Ammon's horn (tissue), 1 donor: ENCODE measurements around the gene GRK5.
A peak's percentile ranks its signal among the peaks of the same experiment; 100 is the strongest.

Source experiments
- DNase-seq: peaks from one replicate; pipeline ENCODE4 v3.0.0-alpha.2; 2016; ENCODE audit warnings: low spot score

GRK5 gene

DNA sequence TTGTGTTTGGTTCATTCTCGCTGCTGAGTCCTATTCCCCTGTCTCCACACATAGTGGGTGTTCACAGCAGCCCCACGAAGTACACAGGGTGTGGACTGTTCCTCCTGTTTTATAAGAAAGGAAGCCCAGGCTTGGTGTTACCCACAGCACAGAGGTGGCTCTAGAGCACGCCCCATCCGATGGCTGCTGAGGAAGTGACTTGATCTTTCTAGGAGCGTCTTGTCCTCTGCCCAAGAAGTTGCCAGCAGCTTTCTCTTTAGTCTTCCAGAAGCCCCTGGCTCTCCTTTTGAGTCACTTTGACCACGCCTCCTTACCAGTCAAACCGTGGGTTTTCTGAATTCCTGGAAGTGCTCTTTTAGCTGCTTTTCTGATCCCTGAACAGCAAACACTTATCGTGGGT is 94.0 kb downstream of the GRK5 start:
- no peak for DNase-seq

DNA sequence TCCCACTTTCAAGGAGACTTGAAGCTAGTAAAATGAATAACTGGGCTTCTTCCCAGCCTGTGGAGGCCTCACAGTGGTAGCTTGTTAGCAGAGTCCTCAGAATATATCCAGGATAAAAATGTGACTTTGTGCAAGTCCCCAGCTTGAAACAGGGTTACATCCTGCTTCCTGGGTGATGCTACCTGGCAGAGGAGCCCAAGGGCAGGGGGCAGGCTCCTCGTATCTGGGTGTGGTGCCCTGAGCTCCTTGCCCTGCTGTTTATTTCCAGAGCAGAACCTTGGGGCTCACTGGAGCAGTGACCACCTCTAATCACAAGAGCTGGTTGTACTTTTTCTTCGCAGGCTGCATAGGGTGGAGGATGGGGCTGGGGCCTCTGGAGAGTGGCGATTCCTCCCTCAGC is 94.8 kb downstream of the GRK5 start:
- DNase-seq: no peak

DNA sequence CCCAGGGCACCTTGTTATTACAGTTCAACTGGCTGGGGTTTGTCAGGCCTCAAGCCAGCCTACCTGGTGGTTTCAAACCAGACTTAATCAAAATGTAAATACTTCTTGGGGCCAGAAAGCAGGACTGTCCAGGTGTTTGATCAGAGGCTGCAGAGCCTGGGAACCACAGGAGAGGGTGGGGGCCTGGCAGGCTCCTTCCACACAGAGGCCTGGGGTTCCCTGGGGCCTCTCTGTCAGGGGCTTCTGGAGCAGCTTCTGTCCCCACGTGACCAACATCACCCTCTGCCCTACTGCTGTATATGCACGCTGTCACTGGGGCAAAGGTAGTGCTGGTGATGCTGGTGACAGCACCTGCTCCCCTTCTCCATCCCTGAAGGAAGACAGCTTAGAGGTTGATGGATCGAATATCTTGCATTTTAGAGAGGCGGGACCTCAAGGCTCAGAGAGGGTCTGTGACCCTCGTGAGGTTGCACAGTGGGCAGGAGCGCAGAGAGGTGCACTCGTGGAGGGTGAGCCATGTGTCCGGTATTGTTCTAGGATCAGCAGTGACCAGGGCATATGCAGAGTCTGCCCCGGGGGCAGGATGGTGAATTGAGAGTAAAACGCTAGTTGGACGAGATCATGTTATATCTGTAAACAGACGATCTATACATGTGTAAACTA is 95.4 kb downstream of the GRK5 start:
- no peak for DNase-seq

DNA sequence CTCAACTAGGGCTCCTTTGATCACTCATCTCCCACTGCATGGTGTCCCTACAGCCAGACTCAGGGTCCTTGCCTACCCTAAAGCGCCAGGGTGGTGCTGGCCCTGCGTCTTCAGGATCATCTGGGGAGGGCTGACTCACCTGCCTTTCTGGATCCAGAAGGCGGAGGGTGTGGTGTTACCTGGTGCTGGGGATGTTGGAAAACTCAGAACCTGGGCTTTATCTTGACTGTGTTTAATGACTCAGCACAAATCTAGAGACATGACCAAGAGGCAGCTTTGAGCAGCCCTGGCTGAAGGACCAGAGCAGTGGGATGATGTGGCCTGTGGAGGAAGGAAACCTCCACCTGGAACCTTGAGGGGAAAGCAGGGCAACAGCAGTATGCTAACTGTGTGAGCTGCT is 96.5 kb downstream of the GRK5 start:
- DNase-seq: no peak

DNA sequence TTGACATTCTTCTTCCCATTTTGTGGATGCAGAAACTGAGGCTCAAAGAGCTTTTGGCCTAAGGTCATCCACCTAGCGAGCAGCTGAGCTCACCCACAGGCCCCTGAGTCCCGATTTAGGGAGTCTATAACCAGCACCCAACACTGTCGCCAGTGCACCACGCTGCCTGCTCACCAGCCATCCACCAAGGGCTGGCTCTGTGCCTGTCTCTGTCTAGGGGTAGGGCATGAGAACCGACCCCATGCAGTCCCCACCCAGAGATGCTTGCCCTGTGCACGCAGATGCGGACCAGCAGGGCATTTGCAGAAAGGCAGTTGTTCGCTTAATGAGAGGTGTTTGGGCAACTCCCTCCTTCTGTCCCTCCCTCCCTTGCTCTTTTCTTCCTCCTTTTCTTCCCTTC is 97.2 kb downstream of the GRK5 start:
- DNase-seq: no peak

DNA sequence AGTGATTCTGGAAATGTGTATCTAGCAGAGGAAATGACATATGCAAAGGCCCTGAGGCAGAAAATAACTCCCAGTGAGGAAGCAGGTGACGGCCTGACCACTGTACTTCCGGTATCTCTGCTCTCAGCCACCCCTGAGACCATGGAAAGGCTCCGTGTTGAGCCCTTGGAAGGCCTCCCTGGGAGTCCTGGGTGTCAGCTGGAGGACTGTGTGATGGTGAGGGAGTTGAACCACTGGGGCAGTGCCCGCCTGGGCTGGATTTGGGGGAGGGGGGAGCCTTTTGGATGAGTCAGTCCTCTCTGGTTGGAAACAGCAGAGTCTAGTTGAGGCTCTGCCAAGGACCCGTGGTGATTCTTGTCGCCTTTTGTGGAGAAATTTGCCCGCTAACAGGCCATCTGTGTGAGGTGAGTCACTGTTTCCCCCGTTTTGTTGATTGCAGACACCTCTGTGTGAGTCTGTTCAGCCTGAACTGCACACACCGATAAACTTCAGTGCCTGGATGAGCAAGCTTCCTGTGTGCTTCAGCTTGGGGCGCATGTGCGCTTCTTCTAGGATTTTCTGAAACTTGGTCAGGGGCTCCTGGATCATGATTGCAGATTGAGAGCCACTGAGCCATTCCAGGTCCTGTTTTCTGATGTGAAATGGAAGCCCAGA is 98.6 kb downstream of the GRK5 start:
- DNase-seq: peak; percentile 54

DNA sequence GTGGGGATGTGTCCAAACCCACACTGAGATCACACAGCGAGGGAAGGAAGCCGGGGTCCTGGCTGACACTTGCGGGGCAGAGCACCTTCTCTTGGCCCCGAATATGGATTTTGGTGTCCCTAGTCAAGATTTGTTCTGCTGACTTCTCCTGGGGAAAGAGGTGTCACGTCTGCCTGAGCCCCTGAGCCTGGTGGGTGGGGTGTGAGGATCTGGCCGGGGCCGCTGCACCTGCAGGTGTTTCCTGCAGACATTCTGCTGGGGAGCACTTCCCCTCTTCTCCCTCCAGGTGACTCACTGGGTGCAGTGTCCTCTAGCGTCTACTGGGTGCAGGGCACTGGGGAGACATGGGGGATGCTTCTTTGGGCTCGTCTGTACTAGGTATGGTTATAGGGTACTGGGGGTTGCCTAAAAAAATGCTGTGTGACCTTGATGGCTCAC is 99.2 kb downstream of the GRK5 start:
- no peak for DNase-seq

DNA sequence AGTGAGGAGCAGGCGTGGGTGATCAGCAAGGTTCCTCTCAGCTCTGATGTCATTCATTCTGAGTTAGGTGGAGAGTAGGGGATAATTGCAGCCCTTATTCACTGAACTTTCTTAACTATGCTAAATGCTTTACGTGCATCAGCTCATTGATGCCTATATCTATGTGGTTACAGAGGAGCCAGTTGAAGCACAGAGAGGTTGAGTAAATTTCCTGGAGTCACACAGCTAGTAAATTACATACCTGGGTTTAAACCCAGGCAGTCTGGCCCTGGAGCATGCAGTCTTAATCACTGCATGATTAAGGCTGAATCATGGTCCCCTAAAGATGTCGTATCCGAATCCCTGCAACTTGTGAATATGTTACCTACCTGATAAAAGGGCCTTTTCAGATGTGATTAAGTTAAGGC is 99.6 kb downstream of the GRK5 start:
- DNase-seq: no peak

DNA sequence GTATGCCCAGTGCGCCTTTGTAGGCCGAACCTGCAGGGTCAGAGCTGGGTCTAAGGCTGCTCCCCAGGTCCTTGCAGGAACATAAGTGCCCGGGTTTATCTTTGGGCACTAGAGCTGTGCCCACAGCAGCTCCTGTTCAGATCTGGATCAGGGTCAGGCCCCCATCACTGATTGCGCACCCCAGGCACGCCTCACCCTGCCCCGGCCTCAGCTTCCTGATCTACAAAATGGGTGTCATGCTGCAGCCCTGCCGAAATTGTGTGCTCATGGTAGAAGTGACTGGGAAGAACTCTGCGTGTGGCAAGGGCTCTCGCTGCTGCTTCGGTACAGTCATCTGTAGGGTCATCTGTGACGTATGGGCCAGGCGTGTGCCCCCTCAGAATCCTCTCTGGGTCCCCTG is 100.7 kb downstream of the GRK5 start:
- no peak for DNase-seq

DNA sequence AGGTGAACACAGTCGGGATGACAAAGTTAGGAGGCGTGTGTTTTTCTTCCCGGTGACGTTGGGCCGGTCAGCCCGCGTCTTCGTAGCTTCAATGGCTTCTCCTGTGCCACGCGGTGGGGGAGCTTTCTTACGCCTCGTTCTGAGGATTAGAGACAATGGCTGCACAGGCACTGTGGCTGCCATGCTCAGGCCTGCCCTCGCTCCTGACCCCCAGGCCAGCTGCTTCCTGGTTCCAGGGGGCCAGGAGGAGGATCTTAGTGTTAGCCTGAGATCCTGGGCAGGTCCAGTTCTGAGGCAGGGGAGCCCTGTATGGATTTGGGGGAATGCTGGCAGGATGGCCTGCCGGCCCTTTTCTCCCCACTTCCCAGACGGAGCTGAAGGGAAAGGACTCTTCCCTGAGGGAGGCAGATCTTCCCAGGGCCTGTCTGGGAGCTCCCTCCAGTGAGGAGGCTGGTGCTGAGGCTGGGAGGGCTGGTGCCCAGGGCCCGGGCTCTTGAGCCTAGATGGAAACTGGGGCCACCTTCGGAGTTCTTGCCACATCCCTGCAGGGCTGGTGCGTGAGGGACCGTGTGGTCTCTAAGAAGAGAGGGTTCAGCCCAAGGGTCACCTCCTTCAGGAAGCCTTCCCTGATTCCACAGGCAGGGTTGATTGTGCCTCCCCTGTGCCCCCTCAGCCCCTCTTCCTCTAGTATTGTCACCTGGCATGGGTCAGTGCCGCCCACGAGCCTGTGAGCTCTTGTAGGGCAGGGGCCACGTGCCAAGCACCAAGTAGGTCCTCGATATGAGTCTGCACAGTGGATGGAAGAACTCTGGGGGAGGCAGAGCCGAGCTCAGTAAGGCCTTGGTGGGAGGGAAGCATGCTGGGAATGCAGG is 101.4 kb downstream of the GRK5 start:
- DNase-seq: no peak

DNA sequence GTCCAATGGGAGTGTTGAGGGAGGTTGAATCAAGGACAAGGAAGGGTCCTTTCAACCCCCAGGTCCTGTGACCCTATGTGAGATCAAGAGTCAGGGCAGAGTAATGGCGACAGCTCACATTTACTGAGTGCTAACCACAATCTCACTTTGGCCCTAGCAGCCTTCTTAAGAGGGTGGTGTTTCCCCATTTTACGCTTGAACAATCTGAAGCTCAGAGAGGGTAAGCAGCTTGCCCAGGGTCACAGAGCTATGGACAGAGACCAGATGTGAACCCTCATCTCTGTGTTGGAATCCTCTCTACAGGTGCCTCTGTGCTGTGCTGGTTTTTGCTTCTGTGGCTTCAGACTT is 102.0 kb downstream of the GRK5 start:
- no peak for DNase-seq

DNA sequence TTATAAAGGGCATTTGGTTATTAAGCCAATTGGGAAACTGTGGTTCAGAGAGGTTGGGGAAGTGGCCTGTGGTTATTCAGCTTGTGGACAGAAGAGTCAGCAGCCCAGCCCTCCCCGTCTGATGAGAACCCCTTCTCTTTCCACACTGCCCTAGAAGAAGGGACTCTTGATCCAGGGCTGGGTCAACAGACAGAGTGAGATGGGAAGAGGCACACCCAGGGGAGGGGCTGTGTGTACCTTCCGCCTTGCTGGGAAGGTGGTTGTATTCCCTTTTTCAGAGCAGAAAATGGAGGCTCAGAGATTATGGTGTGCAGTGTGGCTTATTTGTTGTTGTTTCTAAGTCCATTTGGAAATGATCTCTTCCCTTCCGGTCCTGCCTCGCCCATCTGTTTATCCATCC is 103.4 kb downstream of the GRK5 start:
- DNase-seq: no peak

DNA sequence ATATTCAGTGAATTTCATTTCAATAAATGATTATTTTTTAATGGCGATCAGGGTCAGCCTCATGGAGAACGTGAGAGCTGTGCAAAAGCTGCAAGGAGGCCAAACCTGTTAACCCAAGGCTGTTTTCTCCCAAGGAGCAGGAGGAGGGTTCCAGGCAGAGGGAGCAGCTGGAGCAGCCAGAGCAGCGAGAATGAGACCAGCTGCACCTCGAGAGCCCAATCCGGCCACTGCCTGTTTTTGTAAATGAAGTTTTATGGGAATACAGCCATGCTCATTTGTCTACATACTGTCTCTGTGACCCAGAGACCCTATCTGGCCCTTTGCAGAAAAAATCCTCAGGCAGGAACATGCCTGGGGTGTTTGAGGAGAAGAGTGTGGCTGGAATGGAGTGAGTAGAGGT is 104.9 kb downstream of the GRK5 start:
- no peak for DNase-seq

DNA sequence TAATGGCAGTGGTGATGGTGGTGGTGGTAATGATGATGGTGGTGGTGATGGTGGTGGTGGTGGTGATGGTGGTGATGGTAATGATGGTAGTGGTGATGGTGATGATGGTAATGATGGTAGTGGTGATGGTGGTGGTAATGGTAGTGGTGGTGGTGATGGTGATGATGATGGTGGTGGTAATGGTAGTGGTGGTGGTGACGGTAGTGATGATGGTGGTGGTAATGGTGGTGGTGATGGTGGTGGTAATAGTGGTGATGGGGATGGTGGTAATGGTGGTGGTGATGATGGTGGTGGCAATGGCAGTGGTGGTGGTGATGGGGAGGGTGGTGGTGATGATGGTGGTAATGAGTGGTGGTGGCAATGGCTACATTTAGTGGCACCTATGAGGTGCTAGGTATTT is 105.7 kb downstream of the GRK5 start:
- no peak for DNase-seq

DNA sequence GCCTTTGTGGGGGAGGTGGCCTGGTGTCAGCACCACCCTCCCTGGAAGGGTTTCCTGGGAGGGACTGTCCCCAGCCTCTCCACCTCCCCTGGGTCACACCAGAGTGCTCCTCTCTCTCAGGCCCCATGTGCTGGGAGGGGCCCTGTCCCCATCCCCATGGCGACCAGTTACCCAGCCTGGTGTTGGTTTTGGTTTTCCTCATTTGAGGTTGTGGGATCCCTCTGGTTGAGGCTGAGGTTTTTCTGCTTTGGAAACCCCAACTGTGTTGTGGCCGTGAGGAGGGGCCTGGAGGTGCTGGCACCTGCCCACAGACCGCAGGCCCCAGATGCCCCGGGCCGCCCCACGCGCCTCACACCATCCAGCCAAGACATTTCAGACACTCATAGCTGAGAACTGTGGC is 106.3 kb downstream of the GRK5 start:
- no peak for DNase-seq

DNA sequence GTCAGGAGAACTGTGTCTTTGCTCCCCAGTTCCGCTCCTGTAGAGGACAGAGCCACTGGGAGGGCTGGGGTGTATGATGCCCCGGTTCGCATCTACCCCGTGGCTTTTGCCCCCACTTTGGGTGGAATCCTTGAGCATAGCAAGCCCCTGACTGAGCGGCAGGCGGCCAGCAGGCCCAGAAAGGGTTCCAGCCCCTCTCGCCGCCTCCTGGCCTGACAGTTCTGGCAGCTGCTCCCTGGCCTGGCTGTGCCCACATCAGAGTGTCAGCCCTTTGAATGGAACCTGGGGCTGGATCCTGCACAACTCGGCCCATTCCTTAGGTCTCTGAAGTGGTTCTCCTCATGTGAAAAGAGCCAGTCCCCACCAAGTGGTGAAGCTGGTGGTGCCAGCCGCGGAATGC is 106.7 kb downstream of the GRK5 start:
- no peak for DNase-seq

DNA sequence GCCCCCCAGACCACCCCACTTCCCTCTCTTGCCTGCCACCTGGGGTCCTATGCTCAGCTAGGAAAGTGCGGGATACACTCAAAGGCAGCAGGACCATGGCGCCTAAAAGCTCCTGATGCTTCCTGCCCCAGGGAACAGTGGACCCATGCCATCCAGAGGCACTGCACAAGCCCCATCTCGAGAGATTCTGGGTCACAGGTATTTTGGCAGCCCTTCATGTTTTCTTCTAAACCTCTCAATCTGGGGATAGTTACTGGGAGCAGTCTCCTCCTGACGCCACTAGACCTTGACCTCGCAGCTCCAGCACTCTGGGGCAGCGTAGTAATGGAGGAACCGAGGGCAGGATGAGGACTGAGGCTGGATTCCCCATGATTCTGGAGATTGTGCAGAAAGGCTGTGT is 107.1 kb downstream of the GRK5 start:
- DNase-seq: no peak

DNA sequence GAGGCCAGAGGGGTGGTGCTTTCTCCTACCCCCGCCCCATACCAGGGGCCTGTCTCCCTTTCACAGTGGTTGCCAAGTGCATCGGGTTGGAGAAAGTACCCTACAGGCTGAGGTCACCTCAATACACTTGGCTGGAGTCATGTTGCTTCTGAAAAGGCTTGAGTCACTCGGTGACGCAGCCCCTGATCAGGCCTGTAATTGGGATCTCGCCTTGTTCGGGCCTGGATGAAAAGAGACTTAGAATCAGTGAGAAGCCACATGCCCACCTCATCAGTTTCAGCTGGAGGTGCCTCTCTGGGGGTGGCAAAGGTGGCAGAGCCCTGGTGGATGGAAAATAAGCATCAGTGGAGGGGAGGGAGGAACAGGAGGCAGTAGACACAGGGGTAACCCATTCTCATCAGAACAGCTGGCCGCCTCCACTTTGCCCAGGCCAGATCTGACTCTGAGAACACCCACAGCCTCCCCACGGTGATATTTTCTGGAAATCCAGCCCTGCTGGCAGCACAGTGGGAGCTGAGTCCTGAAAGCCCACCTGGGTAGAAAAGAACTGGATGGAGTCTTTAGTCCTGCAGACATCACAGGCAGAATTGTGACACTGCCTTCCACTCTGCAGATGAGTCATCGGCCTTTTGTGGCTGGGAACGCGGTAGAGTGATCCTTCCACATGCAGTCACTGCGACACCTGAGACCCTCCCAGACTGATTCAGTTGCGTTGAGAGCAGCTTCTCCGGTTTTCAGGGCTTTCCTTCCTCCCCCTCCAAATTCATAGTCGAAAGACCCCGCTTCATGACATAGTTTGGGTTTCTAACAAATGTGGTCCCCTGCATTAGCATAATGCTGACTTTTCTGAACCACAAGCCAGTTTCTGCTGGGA is 108.0 kb downstream of the GRK5 start:
- peak; percentile 25 for DNase-seq

DNA sequence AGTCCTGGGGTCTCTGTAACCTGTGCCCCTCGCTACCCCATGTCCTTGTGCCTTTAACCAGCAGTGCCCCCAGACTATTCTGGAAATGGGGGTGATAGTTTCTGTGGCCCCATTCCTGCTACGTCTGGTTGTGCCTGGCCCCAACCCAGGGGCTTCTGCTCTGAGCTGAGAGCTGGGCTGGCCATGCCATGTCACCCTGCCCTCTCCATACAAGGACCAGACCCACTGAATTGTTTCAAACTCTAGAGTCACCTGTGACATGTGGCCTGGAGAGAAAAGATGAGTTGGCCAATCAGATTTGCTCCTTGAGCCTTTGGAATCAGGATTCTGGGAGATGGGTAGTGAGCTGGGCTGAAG is 108.6 kb downstream of the GRK5 start:
- DNase-seq: no peak

DNA sequence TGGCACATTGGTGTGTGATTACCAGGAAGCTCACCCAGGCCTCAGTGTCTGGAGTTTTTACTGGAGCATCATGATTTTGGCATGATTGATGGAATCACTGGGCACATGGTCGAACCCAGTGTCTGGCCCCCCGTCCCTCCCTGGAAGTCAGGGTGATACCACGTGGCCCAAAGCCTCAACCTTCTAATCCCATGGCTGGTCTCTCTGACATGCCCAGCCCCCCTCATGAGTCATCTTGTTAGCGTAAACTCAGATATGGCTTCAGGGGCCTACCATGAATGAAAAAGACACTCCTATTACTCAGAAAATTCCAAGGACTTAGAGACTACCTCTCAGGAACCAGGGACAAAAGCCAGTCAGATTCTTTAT is 109.3 kb downstream of the GRK5 start:
- no peak for DNase-seq

DNA sequence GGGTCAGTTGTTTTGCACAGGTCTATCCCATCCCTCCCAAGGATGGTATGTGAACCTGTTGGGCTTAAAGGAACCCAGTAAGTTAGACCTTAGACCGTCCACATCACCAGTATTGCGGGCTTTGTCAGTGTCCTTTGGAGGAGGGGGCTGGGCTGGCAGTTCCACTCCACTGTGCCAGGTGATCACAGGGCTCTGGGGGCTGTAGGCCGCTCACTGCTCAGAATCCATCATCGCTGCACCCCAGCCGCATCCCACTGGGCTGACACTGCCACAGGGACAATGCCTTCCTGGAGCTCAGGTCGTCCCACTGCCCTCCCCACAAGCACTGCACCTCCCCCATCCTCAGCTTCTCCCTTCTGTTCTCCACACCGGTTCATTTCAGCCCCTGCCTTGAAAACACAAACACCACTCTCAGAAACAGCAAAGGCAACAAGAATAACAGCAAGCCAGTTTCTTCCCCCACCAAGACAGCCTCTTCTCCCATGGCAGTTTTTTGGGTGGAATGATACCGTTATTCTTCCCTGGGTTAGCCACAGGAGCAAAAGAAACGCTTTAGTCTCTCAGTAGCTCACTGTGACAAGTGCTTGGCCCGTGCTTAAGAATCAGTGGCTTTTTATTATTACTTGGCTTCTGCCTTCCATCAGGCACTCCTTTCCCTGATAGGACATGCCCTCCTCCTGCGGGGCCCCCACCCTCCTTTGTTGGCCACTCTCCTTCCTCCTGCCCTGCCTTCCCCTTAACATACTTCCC is 111.2 kb downstream of the GRK5 start:
- DNase-seq: no peak
